Stomach (tissue), 9 donors: ENCODE data around the gene ZBTB7A. TPM values are rescaled to one million over a fixed set of nuclear protein-coding genes. Genes with fewer than 3 reads are reported as not detected.

Source experiments
- DNase-seq, 2 donors: peaks; one replicate each; pipeline versions ENCODE4 v3.0.0 to v3.0.0-alpha.2; 2013 to 2019
- H3K27ac ChIP-seq, 5 donors: fragments of 200-600 bp in 4 of 5; sonication (generic) in 4 of 5; one replicate each; pipeline ENCODE4 v1.5.1; 2013 to 2019; ENCODE audit warnings: mild to moderate bottlenecking in 1 of 5, moderate library complexity in 1 of 5
- H3K27me3 ChIP-seq, 3 donors: fragments of 200-600 bp; sonication (generic); one replicate each; pipeline ENCODE4 v1.5.1; 2017 to 2019; ENCODE audit warnings: mixed run types in 1 of 3
- H3K36me3 ChIP-seq, 4 donors: fragments of 200-600 bp; sonication (generic); 1 replicate in 3 of 4; 2 replicates in 1 of 4; pipeline ENCODE4 v1.5.1; 2016 to 2019
- H3K4me1 ChIP-seq, 4 donors: fragments of 200-600 bp; sonication (generic); one replicate each; pipeline ENCODE4 v1.5.1; 2016 to 2019
- H3K4me3 ChIP-seq, 4 donors: fragments of 200-600 bp; sonication (generic) in 3 of 4; one replicate each; pipeline ENCODE4 v1.5.1; 2016 to 2019; ENCODE audit warnings: mild to moderate bottlenecking in 1 of 4
- H3K9me3 ChIP-seq, 4 donors: fragments of 200-600 bp; sonication (generic); one replicate each; pipeline ENCODE4 v1.5.1; 2016 to 2019
- EP300 ChIP-seq: sonication (generic); formaldehyde crosslinking; IDR thresholded peaks from one replicate; pipeline ENCODE4 v1.6.1; 2017; ENCODE audit warnings: antibody characterized with exemption
- POLR2A ChIP-seq, 4 donors: fragments of 450-650 bp; IDR thresholded peaks; one replicate each; pipeline ENCODE4 v1.6.1; 2016; ENCODE audit warnings: antibody characterized with exemption in 4 of 4, control low read depth in 2 of 4, mild to moderate bottlenecking in 1 of 4, moderate library complexity in 1 of 4
- POLR2AphosphoS5 ChIP-seq, 3 donors: sonication (generic); formaldehyde crosslinking; IDR thresholded peaks; one replicate each; pipeline ENCODE4 v1.6.1; 2016; ENCODE audit warnings: antibody characterized with exemption in 3 of 3
- WGBS, 5 donors: extraction: QIAGEN DNeasy Blood & Tissue Kit in 3 of 5; methylation state at CpG; one replicate each; pipeline versions ENCODE4 v1.1.5 to v1.1.7; 2013 to 2018; 5-methylcytosine and 5-hydroxymethylcytosine counted together
- intact Hi-C: fragments of 100-400 bp; cut with DNase I; formaldehyde crosslinking; loops from one replicate; pipeline ENCODE4 v1.15.1; 2023; ENCODE audit warnings: low total_unique reads
- polyA plus RNA-seq, 3 donors: library from polyadenylated mRNA; stranded (reverse); fragments of 200-250 nt; gene quantifications; one replicate each; pipeline ENCODE4 v1.2.3, GENCODE V29; 2013
- total RNA-seq, 5 donors: library from RNA; depleted of rRNA; stranded (reverse); fragments of >200 nt; gene quantifications; one replicate each; pipeline versions ENCODE4 v1.1.0 to v1.2.3, GENCODE V29; 2014 to 2016
- TF ChIP-seq, protein P1 (sequence below), 7 experiments: fragments of 450-650 bp in 4 of 7; fragments of 200-600 bp in 3 of 7; sonication (generic) in 3 of 7; IDR thresholded peaks; one replicate each; pipeline ENCODE4 v1.5.1; 2016 to 2019; ENCODE audit warnings: antibody characterized with exemption in 7 of 7, control low read depth in 2 of 7, mild to moderate bottlenecking in 1 of 7
- donor health status: healthy with polysubstance abuse.
- donor health status: Bipolar disorder and iron deficiency.
- donor health status: healthy.

ZBTB7A gene
- total and polyA plus RNA-seq, 8 donors = 8.0 to 274 (median 35.5) TPM

DNA sequence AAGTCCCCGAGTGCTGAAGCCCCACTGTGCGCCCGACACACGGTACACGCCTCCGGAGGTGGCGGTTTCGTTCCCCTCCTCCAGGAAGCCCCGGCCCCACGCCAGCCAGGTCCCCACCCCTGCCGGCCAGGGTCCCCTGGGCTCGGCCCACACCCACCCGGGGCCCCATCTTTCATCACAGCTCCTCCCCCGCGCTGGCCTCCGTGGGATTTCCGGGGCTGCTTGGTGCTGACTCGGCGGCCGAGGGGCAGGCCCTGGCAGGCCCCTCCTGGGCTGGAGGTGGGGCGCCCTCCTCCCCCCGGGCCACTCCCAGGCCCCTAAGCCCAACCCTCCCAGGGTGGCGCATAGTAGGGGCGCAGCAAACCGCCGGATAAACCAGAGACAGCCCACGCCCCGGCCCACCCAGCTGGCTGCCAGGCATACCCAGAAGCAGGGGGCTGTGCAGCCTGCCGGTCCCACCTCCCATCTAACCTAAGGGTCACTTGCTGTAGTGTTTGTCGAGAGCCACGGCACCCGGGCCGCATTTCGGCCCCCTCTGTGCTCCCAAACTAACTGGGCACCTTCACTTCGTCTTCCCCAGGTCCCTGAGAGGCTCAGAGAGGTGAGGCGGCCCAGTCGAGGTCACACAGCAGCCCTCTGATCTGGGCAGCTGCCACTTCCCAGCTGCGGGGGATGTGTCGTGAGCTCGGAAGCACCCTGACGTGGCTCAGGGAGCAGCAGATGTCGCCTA lies 6.6 kb downstream of the ZBTB7A start:
- H3K9me3 ChIP-seq = no peaks in the 10 kb centered on the region
- 17 to 34% (median 29%) methylated on average over 10 to 42 of the region's 42 CpGs for WGBS, 5 donors
- intact Hi-C loops = loop anchor here (10.0 kb wide), 1 partner anchor 55 kb away; the partner anchor contains the start of gene PIAS4
- no peak for TF ChIP-seq POLR2A (IDR thresholded peaks at IDR 0.05)
- no peak for TF ChIP-seq EP300
- TF ChIP-seq, protein P1, sequence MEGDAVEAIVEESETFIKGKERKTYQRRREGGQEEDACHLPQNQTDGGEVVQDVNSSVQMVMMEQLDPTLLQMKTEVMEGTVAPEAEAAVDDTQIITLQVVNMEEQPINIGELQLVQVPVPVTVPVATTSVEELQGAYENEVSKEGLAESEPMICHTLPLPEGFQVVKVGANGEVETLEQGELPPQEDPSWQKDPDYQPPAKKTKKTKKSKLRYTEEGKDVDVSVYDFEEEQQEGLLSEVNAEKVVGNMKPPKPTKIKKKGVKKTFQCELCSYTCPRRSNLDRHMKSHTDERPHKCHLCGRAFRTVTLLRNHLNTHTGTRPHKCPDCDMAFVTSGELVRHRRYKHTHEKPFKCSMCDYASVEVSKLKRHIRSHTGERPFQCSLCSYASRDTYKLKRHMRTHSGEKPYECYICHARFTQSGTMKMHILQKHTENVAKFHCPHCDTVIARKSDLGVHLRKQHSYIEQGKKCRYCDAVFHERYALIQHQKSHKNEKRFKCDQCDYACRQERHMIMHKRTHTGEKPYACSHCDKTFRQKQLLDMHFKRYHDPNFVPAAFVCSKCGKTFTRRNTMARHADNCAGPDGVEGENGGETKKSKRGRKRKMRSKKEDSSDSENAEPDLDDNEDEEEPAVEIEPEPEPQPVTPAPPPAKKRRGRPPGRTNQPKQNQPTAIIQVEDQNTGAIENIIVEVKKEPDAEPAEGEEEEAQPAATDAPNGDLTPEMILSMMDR (IDR thresholded peaks at IDR 0.05) = no peak
- TF ChIP-seq POLR2AphosphoS5 (IDR thresholded peaks at IDR 0.05) = peak in 1 of 3 donors; percentile 11
- H3K36me3 ChIP-seq = peaks cover 3 to 38% (median 18%) of the 10 kb centered on the region in 4 donors
- peak overlapping the region; percentile 38 to 100 (median 92) for H3K4me3 ChIP-seq
- DNase-seq = peak; percentile 73 to 85
- H3K27me3 ChIP-seq = no peaks in the 10 kb centered on the region
- H3K27ac ChIP-seq = peak overlapping the region; percentile 95 to 100 (median 98)
- H3K4me1 ChIP-seq = peaks cover 66 to 88% (median 79%) of the 10 kb centered on the region in 4 donors

DNA sequence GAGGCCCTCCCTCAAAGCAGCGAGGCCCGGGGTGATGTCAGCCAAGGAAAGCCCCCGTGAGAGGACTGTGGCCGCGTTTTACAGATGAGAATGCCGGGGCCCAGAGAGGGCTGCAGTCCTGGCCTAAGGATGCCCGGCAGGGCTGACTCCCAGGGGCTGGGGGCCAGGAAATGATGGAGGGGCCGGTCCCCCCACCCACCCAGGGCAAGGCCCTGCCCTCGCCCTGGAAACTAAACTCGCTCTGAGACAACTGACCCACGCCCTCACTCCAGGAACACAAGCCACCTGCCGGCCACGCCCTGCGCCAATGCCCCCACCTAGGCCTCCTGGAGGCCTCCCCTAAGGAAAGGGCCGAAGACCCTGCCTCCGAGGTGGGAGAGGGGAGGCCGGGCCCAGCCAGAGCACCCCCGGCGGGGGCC lies 7.2 kb downstream of the ZBTB7A start:
- no peaks in the 10 kb centered on the region for H3K9me3 ChIP-seq
- no peaks in the 10 kb centered on the region for H3K27me3 ChIP-seq
- intact Hi-C loops = loop anchor here (10.0 kb wide), 1 partner anchor 55 kb away; the partner anchor contains the start of gene PIAS4
- TF ChIP-seq POLR2A (IDR thresholded peaks at IDR 0.05) = no peak
- TF ChIP-seq, protein P1 (IDR thresholded peaks at IDR 0.05) = no peak
- DNase-seq = peak; percentile 70 to 85
- H3K4me1 ChIP-seq = peaks cover 66 to 93% (median 81%) of the 10 kb centered on the region in 4 donors
- 12 to 25% (median 18%) methylated on average over 9 to 19 of the region's 19 CpGs; no CpG with 5 or more reads in 1 of the 5 donors for WGBS, 5 donors
- peak overlapping the region; percentile 38 to 100 (median 92) for H3K4me3 ChIP-seq
- H3K27ac ChIP-seq = peak overlapping the region; percentile 95 to 100 (median 98)
- H3K36me3 ChIP-seq = peaks cover 8 to 44% (median 24%) of the 10 kb centered on the region in 4 donors

DNA sequence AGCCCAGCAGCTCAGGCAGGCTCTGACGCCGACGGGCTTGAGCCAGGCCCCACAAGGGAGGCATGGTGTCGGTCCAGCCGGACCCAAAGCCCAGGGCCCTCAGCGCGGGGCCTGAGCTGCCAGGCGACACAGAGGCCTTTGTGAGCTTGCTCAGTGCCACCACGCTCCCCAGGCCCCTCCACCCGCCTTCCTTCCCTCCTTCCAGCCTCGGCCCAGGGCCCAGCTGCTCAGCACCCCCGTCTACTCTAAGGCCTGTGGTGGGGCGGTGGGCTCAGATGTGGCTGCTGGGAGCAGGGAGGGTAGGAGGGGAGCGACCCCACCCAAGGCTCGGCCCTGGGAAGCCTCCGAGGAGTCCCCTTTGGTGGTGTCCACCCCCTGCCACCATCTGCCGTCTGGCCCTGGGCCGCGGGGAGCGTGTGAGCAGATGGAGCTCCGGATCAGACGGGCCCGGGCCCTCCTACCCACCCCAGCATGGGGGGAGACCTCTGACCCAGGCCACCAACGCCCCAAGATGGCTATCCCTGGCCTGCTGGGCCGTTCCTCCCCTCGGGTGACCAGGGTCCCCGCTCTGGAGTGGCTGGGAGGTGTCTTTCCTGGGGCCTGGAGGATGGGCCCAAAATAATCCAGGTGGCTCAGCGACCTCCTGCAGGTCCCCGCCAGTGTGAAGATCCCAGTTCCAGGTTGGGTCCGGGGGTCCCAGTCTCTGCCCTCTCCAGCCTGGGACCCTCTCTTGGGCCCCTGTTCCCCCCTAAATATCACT lies 7.8 kb downstream of the ZBTB7A start:
- peaks cover 66 to 93% (median 83%) of the 10 kb centered on the region in 4 donors for H3K4me1 ChIP-seq
- 17 to 57% (median 22%) methylated on average over 3 to 30 of the region's 30 CpGs for WGBS, 5 donors
- peaks cover 14 to 50% (median 30%) of the 10 kb centered on the region in 4 donors for H3K36me3 ChIP-seq
- peak overlapping the region; percentile 38 to 100 (median 92) for H3K4me3 ChIP-seq
- intact Hi-C loops = loop anchor here (10.0 kb wide), 1 partner anchor 54 kb away; the partner anchor contains the start of gene PIAS4
- H3K9me3 ChIP-seq = no peaks in the 10 kb centered on the region
- peak in 1 of 2 donors; percentile 63 for DNase-seq
- H3K27me3 ChIP-seq = no peaks in the 10 kb centered on the region
- no peak for TF ChIP-seq EP300
- no peak for TF ChIP-seq POLR2AphosphoS5 (IDR thresholded peaks at IDR 0.05)
- no peak for TF ChIP-seq POLR2A (IDR thresholded peaks at IDR 0.05)
- TF ChIP-seq, protein P1 (IDR thresholded peaks at IDR 0.05) = no peak
- peak overlapping the region; percentile 95 to 100 (median 98) for H3K27ac ChIP-seq
